CD14-positive monocyte (primary cell): ENCODE data around the gene ACLY. TPM values are rescaled to one million over a fixed set of nuclear protein-coding genes. Genes with fewer than 3 reads are reported as not detected.
"Not testable (repeated sequence)": the region's sequence is repeated elsewhere in the genome, so short reads cannot be mapped to it uniquely, and the experiment has no call there.

Experiments
- DNase-seq, 3 donors: peaks; one replicate each; pipeline ENCODE4 v3.0.0-alpha.2; 2011 to 2022
- H2AFZ ChIP-seq: 2 replicates; pipeline ENCODE4 v1.6.0; 2012; ENCODE audit warnings: mild to moderate bottlenecking, low read depth, low read length, inconsistent platforms; ENCODE audit not compliant: insufficient read depth, poor library complexity, severe bottlenecking
- H3K27ac ChIP-seq, 2 donors: 1 replicate in 1 of 2; 2 replicates in 1 of 2; pipeline ENCODE4 v1.5.1; 2012 to 2013; ENCODE audit warnings: low read length in 2 of 2, control low read depth in 1 of 2, inconsistent platforms in 1 of 2, low read depth in 1 of 2, mild to moderate bottlenecking in 1 of 2
- H3K27me3 ChIP-seq, 2 donors: one replicate each; pipeline versions ENCODE4 v1.6.0 to v1.6.1; 2011 to 2013; ENCODE audit warnings: low read length in 2 of 2; ENCODE audit not compliant: control insufficient read depth in 2 of 2, insufficient read depth in 2 of 2
- H3K36me3 ChIP-seq, 2 donors: replicated peaks in 1 of 2; 1 replicate in 1 of 2; 2 replicates in 1 of 2; pipeline versions ENCODE4 v1.5.1 to v1.6.1; 2012 to 2013; ENCODE audit warnings: low read length in 2 of 2, control low read depth in 1 of 2, inconsistent platforms in 1 of 2, mild to moderate bottlenecking in 1 of 2; ENCODE audit not compliant: insufficient read depth in 2 of 2, control insufficient read depth in 1 of 2
- H3K4me1 ChIP-seq, 2 donors: 1 replicate in 1 of 2; 2 replicates in 1 of 2; pipeline versions ENCODE4 v1.5.1 to v1.6.1; 2012 to 2013; ENCODE audit warnings: low read length in 2 of 2, control low read depth in 1 of 2, inconsistent platforms in 1 of 2, mild to moderate bottlenecking in 1 of 2, moderate library complexity in 1 of 2; ENCODE audit not compliant: insufficient read depth in 2 of 2, control insufficient read depth in 1 of 2
- H3K4me2 ChIP-seq: replicated peaks from 2 replicates; pipeline ENCODE3; 2012; ENCODE audit warnings: low read length, moderate library complexity, mild to moderate bottlenecking; ENCODE audit not compliant: poor library complexity, severe bottlenecking; ENCODE audit errors: extremely low read depth
- H3K4me3 ChIP-seq, 3 experiments: fragments of 200-600 bp in 1 of 3; sonication (generic) in 1 of 3; replicated peaks in 1 of 3; 1 replicate in 2 of 3; 2 replicates in 1 of 3; pipeline ENCODE4 v1.5.1; 2011 to 2013; ENCODE audit warnings: low read length in 3 of 3, mild to moderate bottlenecking in 3 of 3, control low read depth in 2 of 3, low read depth in 2 of 3, inconsistent platforms in 1 of 3, moderate library complexity in 1 of 3
- H3K79me2 ChIP-seq: 2 replicates; pipeline ENCODE4 v1.6.0; 2012; ENCODE audit warnings: mild to moderate bottlenecking, control low read depth, inconsistent platforms, low read length, moderate library complexity; ENCODE audit not compliant: insufficient read depth
- H3K9ac ChIP-seq: 2 replicates; pipeline ENCODE4 v1.6.0; 2017; ENCODE audit warnings: low read length, mild to moderate bottlenecking; ENCODE audit not compliant: insufficient read depth, poor library complexity, severe bottlenecking
- H3K9me3 ChIP-seq, 2 donors: replicated peaks in 1 of 2; 1 replicate in 1 of 2; 2 replicates in 1 of 2; pipeline versions ENCODE4 v1.5.1 to v1.6.1; 2012 to 2013; ENCODE audit warnings: low read length in 2 of 2, control low read depth in 1 of 2; ENCODE audit not compliant: control insufficient read depth in 1 of 2, insufficient read depth in 1 of 2
- H4K20me1 ChIP-seq: 2 replicates; pipeline ENCODE4 v1.6.0; 2012; ENCODE audit warnings: mild to moderate bottlenecking, low read length, control low read depth, moderate library complexity; ENCODE audit not compliant: insufficient read depth
- H3K27ac Mint-ChIP-seq, 7 donors: one replicate each; pipeline ENCODE4 v1.8.0; 2020; ENCODE audit warnings: mild to moderate bottlenecking in 7 of 7, mixed read lengths in 7 of 7, moderate library complexity in 6 of 7, inconsistent platforms in 2 of 7
- H3K27me3 Mint-ChIP-seq, 3 donors: one replicate each; pipeline ENCODE4 v1.8.0; 2021 to 2022; ENCODE audit warnings: low read depth in 3 of 3, mild to moderate bottlenecking in 3 of 3, mixed read lengths in 3 of 3, moderate library complexity in 3 of 3, inconsistent platforms in 1 of 3
- H3K36me3 Mint-ChIP-seq, 2 donors: one replicate each; pipeline ENCODE4 v1.8.0; 2020; ENCODE audit warnings: mixed read lengths in 2 of 2, inconsistent platforms in 1 of 2, mild to moderate bottlenecking in 1 of 2
- H3K4me1 Mint-ChIP-seq: one replicate; pipeline ENCODE4 v1.8.0; 2020; ENCODE audit warnings: mild to moderate bottlenecking, mixed read lengths
- H3K4me3 Mint-ChIP-seq, 2 donors: one replicate each; pipeline ENCODE4 v1.8.0; 2020; ENCODE audit warnings: mild to moderate bottlenecking in 2 of 2, mixed read lengths in 2 of 2, moderate library complexity in 1 of 2
- H3K9me3 Mint-ChIP-seq, 7 donors: one replicate each; pipeline ENCODE4 v1.8.0; 2020 to 2022; ENCODE audit warnings: mixed read lengths in 7 of 7, mild to moderate bottlenecking in 6 of 7, moderate library complexity in 6 of 7, inconsistent platforms in 2 of 7
- WGBS: methylation state at CpG from one replicate; pipeline ENCODE4 v1.1.5; 2013; ENCODE audit warnings: missing lambda C conversion rate; ENCODE audit not compliant: insufficient coverage; 5-methylcytosine and 5-hydroxymethylcytosine counted together
- intact Hi-C, 2 donors: fragments of 100-400 bp; cut with micrococcal nuclease; formaldehyde crosslinking; loops; one replicate each; pipeline versions ENCODE4 v1.15.0 to v1.15.1; 2023
- polyA plus RNA-seq, 3 donors: library from polyadenylated mRNA; depleted of rRNA in 1 of 3; unstranded in 2 of 3; stranded (reverse) in 1 of 3; fragments of 300-500 nt in 2 of 3; fragments of >200 nt in 1 of 3; fragmentation: Illumina TruSeq in 2 of 3; gene quantifications; 1 replicate in 2 of 3; 2 replicates in 1 of 3; pipeline ENCODE4 v1.2.3, GENCODE V29; 2012 to 2021
- TF ChIP-seq, protein P1 (sequence below): fragments of 200-600 bp; IDR thresholded peaks from one replicate; pipeline ENCODE4 v1.8.0; 2022; ENCODE audit warnings: antibody characterized with exemption, mild to moderate bottlenecking

ACLY gene
- polyA plus RNA-seq, 3 donors = 41.0 to 48.3 (median 45.1) TPM

DNA sequence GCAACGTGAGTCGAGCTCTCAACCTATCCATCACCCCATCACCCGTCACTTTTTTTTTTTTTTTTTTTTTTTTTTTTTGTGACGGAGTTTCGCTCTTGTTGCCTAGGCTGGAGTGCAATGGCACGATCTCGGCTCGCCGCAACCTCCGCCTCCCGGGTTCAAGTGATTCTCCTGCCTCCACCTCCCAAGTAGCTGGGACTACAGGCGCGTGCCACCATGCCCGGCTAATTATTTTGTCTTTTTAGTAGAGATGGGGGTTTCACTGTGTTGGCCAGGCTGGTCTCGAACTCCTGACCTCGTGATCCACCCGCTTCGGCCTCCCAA lies 12.0 kb upstream of the ACLY start:
- H3K36me3 Mint-ChIP-seq, H3K27me3 ChIP-seq, H4K20me1 ChIP-seq, H3K9me3 ChIP-seq, DNase-seq, intact Hi-C loops, H3K9me3 Mint-ChIP-seq, H3K27me3 Mint-ChIP-seq, H3K79me2 ChIP-seq, H3K9ac ChIP-seq, H3K36me3 ChIP-seq: not testable (repeated sequence)
- peak overlapping the region; percentile 78 for H3K4me2 ChIP-seq
- H3K4me3 Mint-ChIP-seq = peak overlapping the region; percentile 80 to 90
- H3K27ac Mint-ChIP-seq = peak overlapping the region; percentile 89 to 98 (median 97)
- H3K4me1 ChIP-seq = peaks cover 37 to 46% of the 10 kb centered on the region in 2 donors
- H3K4me3 ChIP-seq = peak overlapping the region in 2 of 3 experiments; percentile 35 to 78
- H3K27ac ChIP-seq = peak overlapping the region; percentile 55 to 89
- WGBS = 87% methylated on average over 3 of the region's 18 CpGs
- peaks cover 41% of the 10 kb centered on the region for H3K4me1 Mint-ChIP-seq
- H2AFZ ChIP-seq = peak overlapping the region; percentile 78

DNA sequence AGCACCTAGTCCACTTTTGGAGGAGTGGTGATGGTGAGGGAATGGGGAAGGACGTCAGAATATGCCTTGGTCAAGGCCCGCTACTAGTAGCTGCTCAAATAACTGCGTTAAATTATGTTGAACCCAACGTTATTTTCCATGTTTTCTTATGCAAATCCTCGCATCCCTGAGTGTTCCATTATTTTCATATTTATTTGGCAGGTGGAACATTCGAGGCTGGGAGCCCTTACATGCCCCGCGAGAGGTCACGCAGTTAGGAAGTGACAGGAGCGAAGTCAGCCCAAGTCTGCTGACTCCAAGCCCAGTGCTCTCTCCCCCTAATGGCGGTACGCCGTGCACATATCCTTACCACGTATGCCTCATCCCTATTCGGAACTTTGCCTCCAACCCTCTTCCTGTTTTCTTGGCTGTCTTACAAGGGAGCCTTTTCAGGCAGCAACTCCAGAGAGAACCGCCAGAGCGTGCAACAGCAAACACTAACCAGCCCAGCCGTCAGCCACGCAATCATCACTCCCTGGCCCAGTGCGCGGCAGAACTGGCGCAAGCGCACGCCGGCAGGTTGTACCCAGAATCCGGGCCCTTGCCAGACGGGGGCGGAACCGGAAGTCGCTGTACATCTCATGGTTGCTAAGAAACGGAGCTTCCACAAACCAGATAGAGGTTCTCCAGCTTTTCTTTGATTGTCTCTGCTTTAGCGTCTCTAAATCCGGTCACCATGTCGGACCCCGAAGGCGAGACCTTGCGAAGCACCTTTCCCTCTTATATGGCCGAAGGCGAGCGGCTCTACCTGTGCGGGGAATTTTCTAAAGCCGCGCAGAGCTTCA lies 11.5 kb upstream of the ACLY start, which contains the start of gene ODAD4:
TSS of gene ODAD4 (plus strand) at position 609 of the 824 bp plus-strand sequence. CDS start at position 716, 107 bp downstream.
- Histone ChIP-seq H3K9ac (peak within 1 kb of the TSS; percentile 60), H3K4me2 (peak within 1 kb of the TSS; percentile 78), H4K20me1 (no peaks in the 10 kb centered on the region), H3K79me2 (no peaks in the 10 kb centered on the region), H3K4me1 (peaks cover 37 to 46% of the 10 kb centered on the region in 2 donors), H3K27me3 (no peaks in the 10 kb centered on the region), H3K4me3 (peak within 1 kb of the TSS; percentile 35 to 78 (median 59)), H3K9me3 (no peaks in the 10 kb centered on the region), H2AFZ (peak within 1 kb of the TSS; percentile 81), H3K27ac (peak within 1 kb of the TSS; percentile 55 to 89), H3K36me3 (no peaks in the 10 kb centered on the region)
- Mint-ChIP-seq H3K4me1 (peaks cover 41% of the 10 kb centered on the region), H3K27ac (peak within 1 kb of the TSS; percentile 89 to 98 (median 97)), H3K27me3 (peaks cover 0 to 2% (median 0%) of the 10 kb centered on the region in 3 donors), H3K9me3 (no peaks in the 10 kb centered on the region), H3K36me3 (no peaks in the 10 kb centered on the region), H3K4me3 (peak within 1 kb of the TSS; percentile 80 to 90)
- intact Hi-C loops = no loop called here
- peak; percentile 98 to 99 (median 99) for DNase-seq
- WGBS = 3% methylated on average over 34 of the region's 43 CpGs
- TF ChIP-seq, protein P1, sequence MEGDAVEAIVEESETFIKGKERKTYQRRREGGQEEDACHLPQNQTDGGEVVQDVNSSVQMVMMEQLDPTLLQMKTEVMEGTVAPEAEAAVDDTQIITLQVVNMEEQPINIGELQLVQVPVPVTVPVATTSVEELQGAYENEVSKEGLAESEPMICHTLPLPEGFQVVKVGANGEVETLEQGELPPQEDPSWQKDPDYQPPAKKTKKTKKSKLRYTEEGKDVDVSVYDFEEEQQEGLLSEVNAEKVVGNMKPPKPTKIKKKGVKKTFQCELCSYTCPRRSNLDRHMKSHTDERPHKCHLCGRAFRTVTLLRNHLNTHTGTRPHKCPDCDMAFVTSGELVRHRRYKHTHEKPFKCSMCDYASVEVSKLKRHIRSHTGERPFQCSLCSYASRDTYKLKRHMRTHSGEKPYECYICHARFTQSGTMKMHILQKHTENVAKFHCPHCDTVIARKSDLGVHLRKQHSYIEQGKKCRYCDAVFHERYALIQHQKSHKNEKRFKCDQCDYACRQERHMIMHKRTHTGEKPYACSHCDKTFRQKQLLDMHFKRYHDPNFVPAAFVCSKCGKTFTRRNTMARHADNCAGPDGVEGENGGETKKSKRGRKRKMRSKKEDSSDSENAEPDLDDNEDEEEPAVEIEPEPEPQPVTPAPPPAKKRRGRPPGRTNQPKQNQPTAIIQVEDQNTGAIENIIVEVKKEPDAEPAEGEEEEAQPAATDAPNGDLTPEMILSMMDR = peak; percentile 61
